Esophagus squamous epithelium (tissue), 4 donors: ENCODE measurements around the gene CAP2.

ENCODE experiments used
- CTCF ChIP-seq, 6 experiments: fragments of 450-650 bp in 4 of 6; fragments of 200-600 bp in 2 of 6; sonication (generic) in 2 of 6; IDR thresholded peaks; one replicate each; pipeline ENCODE4 v1.5.1; 2016 to 2019; ENCODE audit warnings: antibody characterized with exemption in 6 of 6, mild to moderate bottlenecking in 4 of 6, moderate library complexity in 4 of 6
- POLR2A ChIP-seq, 4 donors: fragments of 450-650 bp; IDR thresholded peaks; one replicate each; pipeline ENCODE4 v1.6.1; 2017; ENCODE audit warnings: antibody characterized with exemption in 4 of 4, mild to moderate bottlenecking in 4 of 4, moderate library complexity in 3 of 4

- no peak for TF ChIP-seq CTCF (IDR thresholded peaks at IDR 0.05)
- no peak for TF ChIP-seq POLR2A (IDR thresholded peaks at IDR 0.05)
Observed at GRCh38 chr6:17452096-17452495, 58.7 kb downstream of the CAP2 start.
